CD14-positive monocyte (primary cell): ENCODE measurements around the gene HYAL1. TPM values are rescaled to one million over a fixed set of nuclear protein-coding genes. Genes with fewer than 3 reads are reported as not detected.

ENCODE experiments used
- DNase-seq, 3 donors: peaks; one replicate each; pipeline ENCODE4 v3.0.0-alpha.2; 2011 to 2022
- H2AFZ ChIP-seq: 2 replicates; pipeline ENCODE4 v1.6.0; 2012; ENCODE audit warnings: mild to moderate bottlenecking, low read depth, low read length, inconsistent platforms; ENCODE audit not compliant: insufficient read depth, poor library complexity, severe bottlenecking
- H3K27ac ChIP-seq, 2 donors: 1 replicate in 1 of 2; 2 replicates in 1 of 2; pipeline ENCODE4 v1.5.1; 2012 to 2013; ENCODE audit warnings: low read length in 2 of 2, control low read depth in 1 of 2, inconsistent platforms in 1 of 2, low read depth in 1 of 2, mild to moderate bottlenecking in 1 of 2
- H3K27me3 ChIP-seq, 2 donors: one replicate each; pipeline versions ENCODE4 v1.6.0 to v1.6.1; 2011 to 2013; ENCODE audit warnings: low read length in 2 of 2; ENCODE audit not compliant: control insufficient read depth in 2 of 2, insufficient read depth in 2 of 2
- H3K36me3 ChIP-seq, 2 donors: replicated peaks in 1 of 2; 1 replicate in 1 of 2; 2 replicates in 1 of 2; pipeline versions ENCODE4 v1.5.1 to v1.6.1; 2012 to 2013; ENCODE audit warnings: low read length in 2 of 2, control low read depth in 1 of 2, inconsistent platforms in 1 of 2, mild to moderate bottlenecking in 1 of 2; ENCODE audit not compliant: insufficient read depth in 2 of 2, control insufficient read depth in 1 of 2
- H3K4me1 ChIP-seq, 2 donors: 1 replicate in 1 of 2; 2 replicates in 1 of 2; pipeline versions ENCODE4 v1.5.1 to v1.6.1; 2012 to 2013; ENCODE audit warnings: low read length in 2 of 2, control low read depth in 1 of 2, inconsistent platforms in 1 of 2, mild to moderate bottlenecking in 1 of 2, moderate library complexity in 1 of 2; ENCODE audit not compliant: insufficient read depth in 2 of 2, control insufficient read depth in 1 of 2
- H3K4me2 ChIP-seq: replicated peaks from 2 replicates; pipeline ENCODE3; 2012; ENCODE audit warnings: low read length, moderate library complexity, mild to moderate bottlenecking; ENCODE audit not compliant: poor library complexity, severe bottlenecking; ENCODE audit errors: extremely low read depth
- H3K4me3 ChIP-seq, 3 experiments: fragments of 200-600 bp in 1 of 3; sonication (generic) in 1 of 3; replicated peaks in 1 of 3; 1 replicate in 2 of 3; 2 replicates in 1 of 3; pipeline ENCODE4 v1.5.1; 2011 to 2013; ENCODE audit warnings: low read length in 3 of 3, mild to moderate bottlenecking in 3 of 3, control low read depth in 2 of 3, low read depth in 2 of 3, inconsistent platforms in 1 of 3, moderate library complexity in 1 of 3
- H3K79me2 ChIP-seq: 2 replicates; pipeline ENCODE4 v1.6.0; 2012; ENCODE audit warnings: mild to moderate bottlenecking, control low read depth, inconsistent platforms, low read length, moderate library complexity; ENCODE audit not compliant: insufficient read depth
- H3K9ac ChIP-seq: 2 replicates; pipeline ENCODE4 v1.6.0; 2017; ENCODE audit warnings: low read length, mild to moderate bottlenecking; ENCODE audit not compliant: insufficient read depth, poor library complexity, severe bottlenecking
- H3K9me3 ChIP-seq, 2 donors: replicated peaks in 1 of 2; 1 replicate in 1 of 2; 2 replicates in 1 of 2; pipeline versions ENCODE4 v1.5.1 to v1.6.1; 2012 to 2013; ENCODE audit warnings: low read length in 2 of 2, control low read depth in 1 of 2; ENCODE audit not compliant: control insufficient read depth in 1 of 2, insufficient read depth in 1 of 2
- H4K20me1 ChIP-seq: 2 replicates; pipeline ENCODE4 v1.6.0; 2012; ENCODE audit warnings: mild to moderate bottlenecking, low read length, control low read depth, moderate library complexity; ENCODE audit not compliant: insufficient read depth
- H3K27ac Mint-ChIP-seq, 7 donors: one replicate each; pipeline ENCODE4 v1.8.0; 2020; ENCODE audit warnings: mild to moderate bottlenecking in 7 of 7, mixed read lengths in 7 of 7, moderate library complexity in 6 of 7, inconsistent platforms in 2 of 7
- H3K27me3 Mint-ChIP-seq, 3 donors: one replicate each; pipeline ENCODE4 v1.8.0; 2021 to 2022; ENCODE audit warnings: low read depth in 3 of 3, mild to moderate bottlenecking in 3 of 3, mixed read lengths in 3 of 3, moderate library complexity in 3 of 3, inconsistent platforms in 1 of 3
- H3K36me3 Mint-ChIP-seq, 2 donors: one replicate each; pipeline ENCODE4 v1.8.0; 2020; ENCODE audit warnings: mixed read lengths in 2 of 2, inconsistent platforms in 1 of 2, mild to moderate bottlenecking in 1 of 2
- H3K4me1 Mint-ChIP-seq: one replicate; pipeline ENCODE4 v1.8.0; 2020; ENCODE audit warnings: mild to moderate bottlenecking, mixed read lengths
- H3K4me3 Mint-ChIP-seq, 2 donors: one replicate each; pipeline ENCODE4 v1.8.0; 2020; ENCODE audit warnings: mild to moderate bottlenecking in 2 of 2, mixed read lengths in 2 of 2, moderate library complexity in 1 of 2
- H3K9me3 Mint-ChIP-seq, 7 donors: one replicate each; pipeline ENCODE4 v1.8.0; 2020 to 2022; ENCODE audit warnings: mixed read lengths in 7 of 7, mild to moderate bottlenecking in 6 of 7, moderate library complexity in 6 of 7, inconsistent platforms in 2 of 7
- CTCF ChIP-seq: fragments of 200-600 bp; IDR thresholded peaks from one replicate; pipeline ENCODE4 v1.8.0; 2022; ENCODE audit warnings: antibody characterized with exemption, mild to moderate bottlenecking
- WGBS: methylation state at CpG from one replicate; pipeline ENCODE4 v1.1.5; 2013; ENCODE audit warnings: missing lambda C conversion rate; ENCODE audit not compliant: insufficient coverage; 5-methylcytosine and 5-hydroxymethylcytosine counted together
- intact Hi-C, 2 donors: fragments of 100-400 bp; cut with micrococcal nuclease; formaldehyde crosslinking; loops; one replicate each; pipeline versions ENCODE4 v1.15.0 to v1.15.1; 2023
- polyA plus RNA-seq, 3 donors: library from polyadenylated mRNA; depleted of rRNA in 1 of 3; unstranded in 2 of 3; stranded (reverse) in 1 of 3; fragments of 300-500 nt in 2 of 3; fragments of >200 nt in 1 of 3; fragmentation: Illumina TruSeq in 2 of 3; gene quantifications; 1 replicate in 2 of 3; 2 replicates in 1 of 3; pipeline ENCODE4 v1.2.3, GENCODE V29; 2012 to 2021

HYAL1 gene
- polyA plus RNA-seq, 3 donors, result 0.57 TPM; not detected in 2

DNA sequence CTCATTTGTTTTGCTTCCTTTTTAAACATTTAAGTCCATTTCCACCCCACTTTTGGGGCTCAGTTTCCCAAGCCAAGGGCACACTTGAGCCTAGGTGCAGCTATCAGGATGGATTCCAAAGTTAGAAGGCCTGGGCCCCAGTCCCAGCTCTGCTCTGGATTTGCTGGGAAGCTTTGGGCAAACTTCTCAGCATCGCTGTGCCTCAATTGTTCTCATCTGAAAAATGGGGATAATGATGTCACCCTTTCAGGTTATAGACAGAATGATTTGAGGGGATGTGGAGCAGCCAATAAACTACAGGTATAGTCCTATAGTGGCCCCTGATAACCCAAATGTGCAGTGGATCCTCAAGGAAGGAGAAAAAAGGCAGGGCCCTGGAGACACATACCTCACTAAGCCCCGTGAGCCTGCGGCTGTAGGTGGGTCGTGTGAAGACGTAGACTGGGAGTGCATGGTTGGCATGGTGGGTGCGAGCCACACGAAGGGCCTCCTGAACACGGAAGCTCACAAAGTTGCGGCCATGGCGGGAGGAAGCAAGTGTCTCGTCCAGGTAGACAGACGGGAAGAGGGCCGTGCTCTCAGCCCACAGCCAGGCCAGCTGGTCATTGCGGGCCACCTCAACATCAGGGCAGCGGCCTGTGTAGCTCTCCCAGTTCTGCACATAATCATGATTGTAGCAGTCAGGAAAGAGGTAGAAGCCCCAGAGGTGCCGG, 16.0 kb upstream of the HYAL1 start:
- peak overlapping the region in 5 of 7 donors; percentile 79 to 92 (median 85) for H3K27ac Mint-ChIP-seq

DNA sequence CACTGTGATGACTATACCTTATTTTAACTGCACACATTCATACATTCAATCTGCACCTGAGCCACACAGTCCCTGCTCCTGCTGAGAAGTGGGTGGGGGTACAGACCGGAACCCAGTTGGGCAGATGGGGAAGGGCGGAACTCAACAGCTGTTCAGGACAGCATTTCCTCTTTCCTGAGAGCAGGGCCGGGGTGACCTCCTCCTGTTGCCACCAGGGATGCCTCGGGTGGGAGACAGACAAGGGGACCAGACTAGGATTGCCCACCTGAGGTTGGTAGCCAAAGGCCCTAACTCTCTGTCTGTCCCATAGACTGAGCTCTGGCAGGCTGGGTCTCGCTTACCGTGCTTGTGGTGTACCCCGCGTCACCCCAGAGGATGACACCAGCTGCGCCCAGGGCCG, 15.2 kb upstream of the HYAL1 start:
- H3K9ac ChIP-seq, result peak overlapping the region; percentile 54
- TF ChIP-seq CTCF, result no peak
- H3K4me3 Mint-ChIP-seq, result peak overlapping the region; percentile 66 to 85
- intact Hi-C loops, result no loop called here
- peaks cover 21% of the 10 kb centered on the region for H3K79me2 ChIP-seq
- H3K9me3 Mint-ChIP-seq, result no peaks in the 10 kb centered on the region
- peak overlapping the region; percentile 79 to 92 (median 89) for H3K27ac Mint-ChIP-seq
- peaks cover 57 to 66% of the 10 kb centered on the region in 2 donors for H3K4me1 ChIP-seq
- peaks cover 0 to 29% of the 10 kb centered on the region in 2 donors for H3K36me3 ChIP-seq
- peak overlapping the region; percentile 87 for H3K4me2 ChIP-seq
- 23% methylated on average over 8 of the region's 10 CpGs for WGBS
- no peaks in the 10 kb centered on the region for H3K9me3 ChIP-seq
- no peaks in the 10 kb centered on the region for H4K20me1 ChIP-seq
- peaks cover 22 to 35% of the 10 kb centered on the region in 2 donors for H3K36me3 Mint-ChIP-seq
- DNase-seq, result peak; percentile 39 to 58 (median 50)
- H2AFZ ChIP-seq, result peak overlapping the region; percentile 80
- H3K27me3 ChIP-seq, result no peaks in the 10 kb centered on the region
- H3K27ac ChIP-seq, result peak overlapping the region; percentile 18 to 81
- H3K4me3 ChIP-seq, result peak overlapping the region in 1 of 3 experiments; percentile 90
- peaks cover 63% of the 10 kb centered on the region for H3K4me1 Mint-ChIP-seq
- H3K27me3 Mint-ChIP-seq, result peaks cover 0 to 8% (median 2%) of the 10 kb centered on the region in 3 donors

More for the DNA sequence above, 16.0 kb upstream of the HYAL1 start:
- DNase-seq, result no peak
- no peaks in the 10 kb centered on the region for H3K9me3 ChIP-seq
- no peak for TF ChIP-seq CTCF
- H4K20me1 ChIP-seq, result no peaks in the 10 kb centered on the region
- peaks cover 64 to 74% of the 10 kb centered on the region in 2 donors for H3K4me1 ChIP-seq
- intact Hi-C loops, result no loop called here
- peaks cover 0 to 29% of the 10 kb centered on the region in 2 donors for H3K36me3 ChIP-seq
- peak overlapping the region in 1 of 3 experiments; percentile 90 for H3K4me3 ChIP-seq
- peak overlapping the region; percentile 87 for H3K4me2 ChIP-seq
- peak overlapping the region; percentile 54 for H3K9ac ChIP-seq
- H3K27me3 ChIP-seq, result no peaks in the 10 kb centered on the region
- Mint-ChIP-seq H3K27me3 (peaks cover 0 to 6% (median 2%) of the 10 kb centered on the region in 3 donors), H3K9me3 (no peaks in the 10 kb centered on the region), H3K4me3 (peak overlapping the region; percentile 66 to 85), H3K36me3 (peaks cover 20 to 39% of the 10 kb centered on the region in 2 donors), H3K4me1 (peaks cover 67% of the 10 kb centered on the region)
- 98% methylated on average over 15 of the region's 16 CpGs for WGBS
- H3K79me2 ChIP-seq, result peaks cover 21% of the 10 kb centered on the region
- H3K27ac ChIP-seq, result peak overlapping the region; percentile 18 to 81
- H2AFZ ChIP-seq, result peak overlapping the region; percentile 80
